Dedifferentiated amniotic fluid mesenchymal stem cell (primary cell): Measurements from ENCODE around the gene PTPRS.

Experiments used
- DNase-seq: peaks from one replicate; pipeline ENCODE4 v3.0.0-alpha.2; 2016; ENCODE audit errors: extremely low spot score

The PTPRS gene

DNA sequence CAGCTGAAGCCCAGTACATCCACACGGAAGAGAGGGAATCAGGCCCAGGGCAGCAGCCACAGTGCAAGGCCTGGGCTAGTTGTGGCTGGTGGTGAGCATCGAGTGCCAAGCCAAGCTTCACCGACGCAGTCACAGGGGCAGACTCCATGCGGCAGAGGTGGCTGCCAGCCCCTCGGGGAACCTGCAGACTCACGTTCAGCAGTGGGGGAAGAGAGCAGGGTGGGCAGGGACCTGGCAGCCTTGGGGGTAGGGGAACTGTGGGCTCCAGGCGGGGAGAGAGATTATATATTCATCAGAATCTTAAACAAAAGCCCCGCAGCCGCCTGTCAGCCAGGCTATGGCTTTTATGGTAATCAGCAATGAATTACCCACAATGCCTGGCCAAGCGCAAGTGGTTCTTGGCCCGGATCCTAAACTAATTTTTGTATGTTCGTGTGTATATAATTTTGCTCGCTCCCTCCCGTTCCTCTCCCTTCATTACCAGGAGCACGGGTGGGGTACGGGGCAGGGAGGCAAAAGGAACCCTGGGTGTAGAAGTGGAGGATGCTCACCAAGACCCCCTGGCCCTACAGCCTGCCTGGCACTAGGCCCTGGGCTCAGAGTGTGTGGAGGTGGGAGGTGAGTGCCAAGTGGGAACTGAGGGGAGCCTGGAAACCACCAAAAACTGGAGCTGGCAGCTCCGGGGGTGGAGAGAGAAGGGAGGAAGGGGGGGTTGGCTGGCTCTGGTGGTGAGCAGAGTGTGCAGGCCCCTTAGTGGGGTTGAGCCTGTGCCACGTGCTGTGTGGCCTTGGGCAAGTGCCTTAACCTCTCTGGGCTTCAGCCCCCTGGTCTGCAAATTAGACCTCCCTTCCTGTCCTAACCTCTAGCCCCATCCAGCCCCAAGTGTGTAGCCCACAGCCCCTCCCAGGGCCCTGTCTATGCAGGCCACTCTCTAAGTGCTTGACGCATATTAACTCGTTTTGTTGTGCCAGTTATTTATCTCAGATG is 31.9 kb downstream of the PTPRS start:
- DNase-seq: no peak

DNA sequence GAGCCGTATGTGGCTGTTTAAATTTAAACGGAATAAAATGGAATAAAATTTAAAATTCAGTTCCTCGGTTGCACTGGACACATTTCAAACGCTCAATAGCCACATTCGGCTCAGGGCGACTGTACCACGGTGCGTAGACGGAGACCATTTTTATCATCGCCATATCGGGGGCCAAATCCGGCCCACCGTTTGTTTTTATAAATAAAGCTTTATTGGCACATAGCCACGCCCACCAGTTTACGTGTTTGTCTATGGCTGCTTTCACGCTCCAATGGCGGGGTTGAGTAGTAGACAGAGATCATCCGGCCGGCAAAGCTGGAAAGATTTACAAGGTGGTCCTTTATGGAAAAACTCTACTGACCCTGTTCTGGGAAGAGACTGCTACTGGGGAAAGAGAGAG is 33.0 kb downstream of the PTPRS start:
- no peak for DNase-seq

DNA sequence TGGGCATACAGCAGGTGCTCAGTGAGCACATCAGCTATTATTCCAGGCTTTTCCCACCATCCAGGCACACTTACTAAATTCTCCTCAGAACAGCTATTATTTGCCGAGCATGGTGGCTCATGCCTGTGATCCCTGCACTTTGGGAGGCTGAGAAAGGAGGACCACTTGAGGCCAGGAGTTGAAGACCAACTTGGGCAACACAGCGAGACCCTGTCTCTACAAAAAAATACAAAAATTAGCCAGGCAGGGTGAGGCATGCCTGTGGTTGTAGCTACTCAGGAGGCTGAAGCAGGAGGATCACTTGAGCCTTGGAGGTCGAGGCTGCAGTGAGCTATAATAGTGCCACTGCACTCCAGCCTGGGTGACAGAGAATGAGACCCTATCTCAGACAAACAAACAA is 35.4 kb downstream of the PTPRS start:
- no peak for DNase-seq

DNA sequence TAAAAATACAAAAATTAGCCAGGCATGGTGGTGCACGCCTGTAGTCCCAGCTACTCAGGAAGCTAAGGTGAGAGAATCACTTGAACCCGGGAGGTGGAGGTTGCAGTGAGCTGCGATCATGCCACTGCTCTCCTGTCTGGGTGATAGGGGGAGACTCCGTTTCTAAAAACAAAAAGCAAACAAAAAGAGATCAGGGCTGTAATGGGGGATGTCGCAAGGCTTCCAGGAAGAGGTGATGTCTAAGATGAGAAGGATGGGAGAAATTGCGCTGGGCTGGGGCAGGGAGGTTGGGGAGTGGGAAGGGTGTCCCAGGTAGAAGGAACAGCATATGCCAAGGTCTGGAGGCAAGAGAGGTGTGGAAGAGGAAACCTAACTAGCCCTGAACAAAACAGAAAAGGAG is 36.1 kb downstream of the PTPRS start:
- DNase-seq: no peak

DNA sequence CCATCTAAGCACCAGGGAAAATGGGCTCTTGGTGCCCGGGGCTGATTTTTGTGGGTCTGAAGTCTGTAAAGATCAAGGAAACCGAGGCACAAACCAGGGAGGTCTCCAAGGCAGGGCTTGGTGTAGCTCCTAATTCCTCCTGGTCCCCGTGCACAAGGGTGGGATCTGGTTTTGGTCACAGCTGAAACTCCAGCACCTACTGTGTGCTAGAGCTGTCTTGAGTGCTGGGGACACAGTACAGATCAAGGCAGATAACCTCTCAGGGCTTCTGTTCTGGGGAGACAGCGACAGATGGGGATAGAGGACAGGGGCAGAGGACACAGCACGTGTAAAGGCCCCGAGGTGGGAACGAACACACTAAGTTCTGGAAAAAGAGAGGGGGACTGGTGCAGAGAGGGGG is 37.4 kb downstream of the PTPRS start:
- no peak for DNase-seq

DNA sequence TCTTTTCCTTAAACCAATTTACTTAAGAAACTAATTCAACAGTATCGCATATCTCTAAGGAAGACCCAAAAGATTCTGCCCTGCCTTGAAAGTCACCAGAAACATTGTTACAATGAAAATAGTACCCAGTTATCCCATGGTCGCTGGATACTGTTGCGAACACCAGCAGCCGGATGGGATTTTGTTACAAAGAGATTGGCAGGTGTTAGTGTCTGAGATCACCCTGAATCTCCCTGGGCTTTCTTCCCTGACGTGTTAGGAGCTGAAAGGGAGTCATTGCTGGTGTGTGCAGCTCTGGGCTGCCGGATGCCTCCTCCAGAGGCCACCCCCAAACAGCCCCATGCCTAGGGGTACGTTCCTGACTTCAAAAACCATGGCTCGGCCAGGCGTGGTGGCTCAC is 38.2 kb downstream of the PTPRS start:
- no peak for DNase-seq

DNA sequence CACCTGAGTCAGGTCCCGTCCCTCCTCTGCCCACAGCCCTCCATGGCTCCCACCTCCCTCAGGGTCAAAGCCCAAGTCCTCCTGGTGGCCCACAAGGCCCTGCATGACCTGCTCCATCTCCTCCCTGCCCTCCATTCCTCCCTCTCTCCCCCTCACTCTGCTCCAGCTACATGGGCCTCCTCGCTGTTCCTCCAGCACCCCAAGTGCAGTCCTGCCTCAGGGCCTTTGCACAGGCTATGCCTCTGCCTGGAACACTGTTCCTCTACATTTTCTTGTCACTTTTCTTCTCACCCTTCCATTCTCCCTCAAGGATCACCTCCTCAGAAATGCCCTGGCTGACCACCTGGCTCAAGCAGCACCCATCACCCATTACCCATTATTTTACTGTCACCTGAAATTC is 41.5 kb downstream of the PTPRS start:
- DNase-seq: no peak

DNA sequence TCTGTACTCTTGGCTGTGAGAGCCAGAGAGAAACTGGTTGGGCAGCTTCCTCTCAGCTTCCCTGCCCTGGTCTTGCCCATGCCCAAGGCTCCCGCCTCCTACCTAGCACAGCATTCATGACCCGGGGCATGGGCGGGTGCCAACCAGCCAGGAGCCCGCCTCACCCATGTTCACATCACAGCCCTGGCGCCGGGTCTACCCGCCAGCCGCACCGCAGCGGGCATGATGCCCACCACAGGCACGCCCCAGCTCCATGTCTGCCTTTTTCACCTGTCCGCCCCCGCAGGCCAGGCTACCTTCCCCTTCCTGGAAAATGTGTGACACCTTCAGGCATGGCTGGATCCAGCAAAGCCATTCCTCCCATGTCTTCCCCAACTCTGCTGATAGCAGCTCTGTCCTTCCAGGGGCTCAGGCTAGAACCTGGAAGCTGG is 42.1 kb downstream of the PTPRS start:
- no peak for DNase-seq

DNA sequence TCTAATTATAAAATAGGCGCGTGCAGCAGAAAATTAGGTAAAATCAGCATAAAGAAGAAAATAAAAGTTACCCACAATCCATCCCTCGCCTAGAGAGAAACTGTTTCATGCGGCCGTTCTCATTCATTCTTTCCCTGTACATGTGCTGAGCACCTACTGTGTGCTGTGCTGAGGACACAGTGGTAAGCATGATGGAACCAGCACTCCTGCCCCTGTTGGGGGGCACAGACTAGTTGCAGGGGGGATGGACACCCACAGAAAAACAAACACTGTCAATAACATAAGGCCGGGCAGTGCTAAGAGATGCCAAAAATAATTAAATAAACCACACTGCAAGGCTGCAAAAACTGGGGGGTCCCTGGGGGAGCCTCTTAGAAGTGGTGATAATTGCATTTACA is 43.3 kb downstream of the PTPRS start:
- no peak for DNase-seq

DNA sequence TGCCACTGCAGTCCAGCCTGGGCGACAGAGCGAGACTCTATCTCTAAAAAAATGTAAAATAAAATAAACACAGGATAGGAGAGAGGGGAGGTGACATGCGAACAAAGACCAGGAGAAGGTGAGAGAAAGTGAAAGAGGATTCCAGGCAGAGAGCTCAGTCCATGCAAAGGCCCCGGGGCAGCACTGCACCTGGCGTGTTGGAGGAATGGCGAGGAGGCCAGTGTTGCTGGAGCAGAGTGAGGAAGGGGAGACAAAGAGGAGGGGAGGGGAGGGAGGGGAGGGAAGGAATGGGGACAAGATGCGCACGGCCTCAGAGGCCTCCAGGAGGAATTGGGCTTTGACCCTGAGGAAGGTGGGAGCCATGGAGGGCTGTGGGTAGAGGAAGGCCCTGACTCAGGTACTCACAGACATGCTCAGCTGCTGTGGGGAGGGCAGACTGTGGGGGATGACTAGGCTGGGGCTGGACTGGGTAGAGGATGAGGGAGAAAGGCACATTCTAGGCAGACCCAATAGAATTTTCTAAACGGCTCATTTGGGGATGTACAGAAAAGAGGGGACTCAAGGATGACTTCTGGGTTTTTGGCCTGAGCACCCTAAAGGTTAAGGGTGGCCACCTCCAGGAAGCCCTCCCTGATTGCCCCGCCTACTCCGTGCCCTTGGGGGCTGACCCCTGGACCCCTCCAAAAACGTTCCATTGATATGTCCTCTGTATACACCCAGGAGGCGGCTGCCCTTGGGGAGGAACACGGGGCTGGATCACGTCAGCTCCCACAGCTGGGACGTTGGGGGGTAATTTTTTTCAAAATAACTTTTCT is 43.9 kb downstream of the PTPRS start:
- no peak for DNase-seq

DNA sequence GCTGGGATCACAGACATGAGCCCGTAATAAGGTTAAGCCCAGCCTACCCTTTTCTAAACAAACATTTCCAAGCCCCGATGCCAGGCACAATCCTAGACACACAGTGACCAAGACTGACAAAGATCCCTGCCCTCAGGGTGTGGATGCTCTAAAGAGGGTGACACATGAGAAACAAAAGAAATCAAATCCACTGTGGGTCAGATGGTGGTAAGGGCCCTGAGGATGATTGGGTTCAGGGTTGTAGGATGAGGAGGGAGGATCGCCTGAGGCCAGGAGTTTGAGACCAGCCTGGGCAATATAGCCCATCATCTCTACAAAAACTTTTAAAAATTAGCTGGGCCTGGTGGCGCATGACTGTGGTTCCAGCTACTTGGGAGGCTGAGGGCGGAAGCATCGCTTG is 44.6 kb downstream of the PTPRS start:
- no peak for DNase-seq

DNA sequence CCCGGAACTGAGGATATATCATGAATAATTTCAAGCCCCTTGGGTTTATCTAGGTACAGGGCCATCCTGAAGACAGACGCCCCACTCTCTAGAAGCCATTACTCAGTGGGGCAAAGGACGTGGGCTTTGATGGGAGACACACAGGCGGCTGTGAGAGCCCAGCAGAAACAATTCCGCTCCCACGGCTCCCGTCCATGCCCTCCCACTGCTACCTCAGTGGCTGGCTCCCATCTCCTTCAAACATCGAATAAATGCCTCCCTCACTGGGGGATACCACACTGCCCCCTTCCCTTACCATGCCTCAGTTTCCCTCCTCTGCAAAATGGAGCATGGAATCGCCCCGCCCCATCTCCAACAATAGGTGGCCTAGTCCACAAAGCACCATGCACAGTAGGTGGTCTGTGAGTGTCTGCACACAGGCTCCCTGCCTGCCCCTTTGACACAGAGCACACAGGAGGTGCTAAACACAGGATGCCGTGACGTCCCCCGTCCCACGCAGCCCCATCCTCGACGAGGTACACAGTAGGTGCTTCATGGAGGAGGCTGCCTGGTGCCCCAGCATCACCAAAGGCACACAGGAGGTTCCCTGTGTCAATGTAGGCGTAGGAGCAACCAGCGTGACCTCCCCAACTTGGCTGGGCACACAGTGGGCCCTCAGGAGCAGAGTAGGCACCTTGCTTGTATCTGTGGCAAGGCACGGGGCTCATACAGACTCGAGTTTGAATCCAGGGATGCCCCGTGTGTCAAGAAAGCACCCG is 46.0 kb downstream of the PTPRS start:
- no peak for DNase-seq

DNA sequence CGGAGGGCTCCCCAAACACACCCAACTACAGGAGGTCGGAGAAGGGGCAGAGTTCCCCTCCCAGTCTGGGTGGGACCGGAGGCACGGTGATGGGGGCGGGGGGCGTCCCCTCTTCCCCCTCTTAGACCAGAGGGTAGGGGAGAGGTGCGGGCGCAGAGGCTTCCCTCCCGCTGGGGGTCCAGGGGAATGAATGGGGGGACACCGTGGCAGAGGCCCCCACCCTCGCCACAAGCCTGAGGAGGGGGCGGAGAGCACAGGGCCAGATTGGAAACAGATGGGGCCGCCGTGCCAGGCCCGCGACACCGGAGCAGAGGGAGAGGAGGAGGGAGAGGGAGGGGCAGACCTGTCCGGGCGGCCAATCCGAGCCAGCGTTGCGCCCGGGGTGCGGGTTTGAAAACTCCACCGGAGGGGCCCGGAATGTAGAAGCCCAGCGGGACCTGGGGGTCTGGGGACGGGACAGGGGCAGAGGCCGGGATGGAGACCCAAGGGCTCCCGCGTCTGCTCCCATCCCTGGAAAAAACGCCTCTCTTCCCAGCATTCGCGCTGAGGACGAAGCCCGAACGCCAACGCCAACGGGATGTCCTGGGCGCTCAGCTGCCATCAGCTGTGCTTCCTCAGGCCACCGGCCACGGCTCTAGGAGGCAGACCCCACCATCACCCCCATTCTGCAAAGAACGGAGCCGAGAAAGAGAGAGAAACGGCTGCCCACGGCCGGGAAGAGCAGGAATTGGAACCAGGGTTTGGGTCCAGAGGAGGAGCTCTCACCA is 46.8 kb downstream of the PTPRS start:
- DNase-seq: peak; percentile 22

DNA sequence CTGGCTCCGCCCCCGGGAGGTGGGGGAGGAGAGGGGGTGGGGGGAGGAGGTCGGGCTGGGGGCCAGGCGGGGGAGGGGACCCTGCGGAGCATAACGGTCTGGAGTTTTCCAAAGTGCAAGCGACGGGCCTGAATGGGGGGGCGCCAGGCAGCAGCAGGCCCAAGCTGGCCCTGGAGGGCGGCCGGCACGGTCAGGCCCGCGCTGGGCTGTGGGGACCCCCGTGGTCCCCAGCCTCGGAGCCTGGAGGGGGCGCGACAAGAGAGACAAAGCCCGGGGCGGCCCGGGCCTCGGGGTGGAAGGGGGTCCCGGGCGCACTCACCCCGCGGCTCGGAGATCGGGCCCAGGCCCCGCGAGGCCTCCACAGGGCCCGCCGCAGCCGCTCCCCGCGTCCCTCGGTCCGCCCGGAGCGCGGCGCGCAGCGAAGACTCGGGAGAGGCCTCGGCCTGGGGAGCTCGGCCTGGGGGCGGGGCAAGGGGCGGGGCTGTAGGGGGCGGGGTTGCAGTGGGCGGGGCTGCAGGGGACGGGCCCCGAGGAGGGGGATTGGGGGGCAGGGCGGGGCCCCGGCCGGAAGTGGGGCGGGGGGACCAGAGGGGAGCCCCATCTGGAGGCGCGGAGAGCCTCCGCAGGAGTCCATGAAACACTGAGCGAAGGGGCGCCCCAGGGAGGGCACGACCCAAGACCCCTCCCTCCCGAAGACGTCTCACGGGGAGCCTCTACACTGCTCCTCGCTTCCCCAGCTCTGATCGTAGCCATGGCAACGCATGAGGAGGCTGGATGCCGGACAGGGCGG is 47.6 kb downstream of the PTPRS start:
- peak; percentile 58 for DNase-seq

DNA sequence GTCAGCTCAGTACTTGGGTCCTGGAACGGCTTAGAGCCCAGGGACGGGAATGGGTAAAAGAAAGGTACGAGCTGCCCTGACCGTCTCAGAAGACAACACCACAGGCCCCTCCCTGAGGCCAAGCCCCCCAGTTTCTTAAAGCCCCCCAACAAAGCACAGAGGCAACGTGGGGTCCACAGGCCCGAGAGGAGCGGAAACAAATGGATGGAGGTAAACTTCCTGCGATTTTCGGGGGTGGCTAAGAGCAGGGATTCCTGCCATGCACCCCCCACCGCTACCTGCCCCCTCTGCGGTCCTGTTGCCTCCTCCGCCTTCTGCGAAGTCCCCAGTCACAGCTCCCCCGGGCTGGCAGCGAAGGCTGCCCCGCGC is 48.2 kb downstream of the PTPRS start:
- DNase-seq: no peak

DNA sequence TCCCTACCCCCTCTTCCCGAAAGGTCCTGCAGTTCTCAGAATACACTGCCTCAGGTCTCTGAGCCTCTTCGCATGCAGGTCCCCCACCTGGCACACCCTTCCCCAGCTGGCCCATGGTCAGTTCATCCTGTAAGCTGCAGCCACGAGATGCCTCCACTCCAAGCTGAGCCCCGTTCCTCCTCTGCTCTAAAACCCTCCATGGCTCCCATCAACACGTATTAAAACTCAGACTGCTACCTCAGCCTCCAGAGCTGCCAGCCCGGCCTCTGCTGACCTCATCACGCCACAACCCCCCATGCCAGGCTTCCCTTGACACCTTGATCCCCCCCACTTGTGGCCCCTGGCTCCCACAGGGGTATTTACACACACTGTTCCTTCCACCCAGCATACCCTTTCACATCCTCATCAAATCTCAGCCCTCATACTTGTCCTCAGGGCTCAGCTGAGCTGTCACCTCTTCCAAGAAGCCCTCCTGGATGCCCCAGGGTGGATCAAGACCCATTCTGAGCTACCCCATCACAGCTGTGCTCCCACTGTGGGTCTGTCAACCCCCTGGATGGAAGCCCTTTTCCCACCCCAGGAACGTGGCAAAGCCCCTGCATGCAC is 48.9 kb downstream of the PTPRS start:
- DNase-seq: no peak
